HG02970 (cell line): Measurements from ENCODE around the gene GALNS.

Experiments
- ATAC-seq: cut with Tn5 transposase; IDR thresholded peaks from one replicate; pipeline ENCODE4 v1.9.1; 2021; ENCODE audit warnings: mild to moderate bottlenecking, moderate library complexity, moderate number of reproducible peaks; ENCODE audit not compliant: unreplicated experiment, low FRiP score

GALNS gene

DNA sequence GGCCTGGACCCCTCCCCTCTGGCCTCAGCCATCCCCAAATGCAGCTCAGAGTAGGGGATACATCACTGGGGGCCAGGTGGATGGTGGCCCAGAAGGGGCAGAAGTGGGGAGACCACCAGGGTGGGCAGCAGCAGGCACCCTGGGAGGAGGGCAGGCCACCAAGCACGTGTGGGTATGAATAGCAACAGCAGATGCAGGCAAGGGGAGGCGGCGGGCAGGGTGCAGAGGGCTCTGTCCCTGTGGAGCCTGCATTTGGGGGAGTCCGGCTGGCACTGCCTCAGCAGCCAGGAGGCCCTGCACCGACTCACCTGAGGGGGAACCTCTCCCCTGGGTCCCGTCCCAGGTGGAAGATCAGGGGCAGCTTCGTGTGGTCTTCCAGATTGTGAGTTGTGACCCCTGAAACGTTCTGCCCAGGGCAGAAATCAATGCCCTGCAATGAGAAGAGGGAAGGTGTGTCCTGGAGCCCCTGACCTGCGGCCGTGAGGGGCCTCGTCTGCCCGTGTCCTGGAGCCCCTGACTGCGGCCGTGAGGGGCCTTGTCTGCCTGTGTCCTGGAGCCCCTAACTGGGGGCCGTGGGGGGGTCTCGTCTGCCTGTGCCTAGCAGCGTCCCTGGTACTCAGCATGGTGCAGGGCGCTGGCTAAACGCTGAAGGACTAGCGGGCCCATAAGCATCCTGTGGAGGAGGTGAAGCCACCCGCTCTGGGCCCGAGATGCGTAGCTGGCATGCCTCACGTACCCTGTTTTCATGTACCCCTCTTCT, 34.3 kb downstream of the GALNS start:
- no peak for ATAC-seq

DNA sequence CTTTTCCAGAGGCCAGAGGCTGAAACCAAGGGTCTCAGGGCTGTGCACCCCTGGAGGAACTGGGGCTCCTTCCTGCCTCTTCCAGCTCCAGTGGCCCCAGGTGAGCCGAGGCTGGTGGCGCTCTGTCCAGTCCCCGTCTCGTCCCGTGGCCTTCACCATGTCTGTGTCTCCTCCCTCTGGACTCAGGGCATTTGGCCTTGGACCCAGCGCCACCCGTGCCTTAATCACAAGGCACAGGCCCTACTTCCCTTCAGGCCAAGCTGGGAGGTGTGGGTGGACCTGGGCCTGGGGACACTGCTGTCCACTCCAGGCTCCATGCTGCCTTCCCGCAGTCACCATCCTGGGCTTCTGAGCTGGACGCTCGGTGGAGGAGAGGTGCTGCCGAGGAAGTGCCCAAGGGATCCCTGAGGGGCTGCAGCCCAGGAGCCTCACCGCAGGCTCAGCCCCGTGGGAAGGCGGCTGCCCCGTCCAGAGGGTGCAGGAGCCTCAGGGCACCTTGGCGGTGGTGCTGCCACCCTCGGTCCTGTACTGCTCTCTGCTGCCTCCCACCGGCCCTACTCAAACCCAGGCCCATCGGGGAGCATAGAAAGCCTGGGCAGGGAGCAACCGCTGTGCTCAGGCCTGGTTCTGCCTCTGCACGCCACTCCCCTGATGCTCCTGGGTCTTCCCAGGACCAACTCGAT, 35.4 kb downstream of the GALNS start:
- ATAC-seq, result no peak

DNA sequence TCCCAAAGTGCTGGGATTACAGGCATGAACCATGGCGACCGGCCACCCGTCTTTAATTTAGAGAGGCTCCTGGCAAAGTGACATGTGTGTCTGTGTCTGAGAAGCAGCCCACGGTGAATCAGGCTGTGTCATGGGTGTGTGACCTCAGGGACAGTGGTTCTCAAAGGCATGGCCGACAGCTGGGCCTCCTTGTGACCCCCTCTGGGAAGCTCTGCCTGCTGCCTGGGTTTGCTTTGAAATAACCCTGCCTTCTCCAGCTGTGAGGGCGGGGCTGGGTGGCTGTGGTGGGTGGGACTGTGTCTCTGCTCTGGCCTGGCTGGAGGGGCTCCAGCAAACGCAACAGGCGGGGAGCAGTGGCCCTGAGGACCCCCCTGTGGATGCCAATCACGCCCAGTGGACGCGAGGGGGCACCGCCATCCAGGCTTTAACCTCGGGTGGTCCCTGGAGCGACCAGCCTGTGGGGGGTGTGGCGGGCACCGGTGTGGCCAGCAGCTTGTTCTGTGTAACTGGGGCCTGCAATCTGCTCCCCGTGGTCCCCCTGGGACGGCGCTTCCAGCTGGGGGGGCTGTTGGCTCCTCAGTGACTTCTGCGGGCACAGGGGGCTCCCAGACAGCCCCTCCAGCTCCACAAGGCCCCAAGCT, 36.2 kb downstream of the GALNS start:
- ATAC-seq, result no peak

DNA sequence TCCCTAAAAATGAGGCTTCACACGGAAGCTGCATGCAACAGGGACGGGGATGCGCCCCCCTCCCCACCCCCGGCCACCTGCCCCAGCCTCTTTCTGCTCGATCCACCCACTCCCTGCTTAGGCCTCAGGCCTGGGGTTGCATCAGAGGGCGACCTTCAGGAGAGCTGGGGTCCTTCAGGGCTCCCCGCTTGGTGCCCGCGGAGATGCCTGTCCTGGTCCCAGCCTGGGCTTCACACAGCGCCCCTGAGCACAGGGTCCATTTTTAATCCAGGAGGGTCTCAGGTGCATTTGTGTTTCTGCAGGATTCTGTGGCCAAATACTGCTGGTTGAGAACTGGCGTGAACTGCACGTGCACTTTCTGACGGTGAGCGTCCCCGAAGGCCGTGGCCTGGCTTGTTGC, 37.6 kb downstream of the GALNS start:
- no peak for ATAC-seq

DNA sequence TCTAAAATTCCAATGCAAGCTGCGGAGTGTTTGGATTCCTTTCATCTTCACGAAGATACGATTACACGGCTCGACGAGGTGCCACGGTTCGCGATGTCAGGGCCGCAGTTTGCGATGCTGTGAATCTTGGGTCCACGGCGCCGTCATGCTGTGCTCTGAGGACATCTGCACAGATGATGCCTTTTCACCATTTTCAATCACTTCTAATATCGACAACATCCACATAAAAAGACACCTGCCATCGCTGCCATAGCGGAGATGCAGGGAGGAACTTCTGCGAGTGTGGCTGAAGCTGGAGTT, 38.2 kb downstream of the GALNS start:
- no peak for ATAC-seq

DNA sequence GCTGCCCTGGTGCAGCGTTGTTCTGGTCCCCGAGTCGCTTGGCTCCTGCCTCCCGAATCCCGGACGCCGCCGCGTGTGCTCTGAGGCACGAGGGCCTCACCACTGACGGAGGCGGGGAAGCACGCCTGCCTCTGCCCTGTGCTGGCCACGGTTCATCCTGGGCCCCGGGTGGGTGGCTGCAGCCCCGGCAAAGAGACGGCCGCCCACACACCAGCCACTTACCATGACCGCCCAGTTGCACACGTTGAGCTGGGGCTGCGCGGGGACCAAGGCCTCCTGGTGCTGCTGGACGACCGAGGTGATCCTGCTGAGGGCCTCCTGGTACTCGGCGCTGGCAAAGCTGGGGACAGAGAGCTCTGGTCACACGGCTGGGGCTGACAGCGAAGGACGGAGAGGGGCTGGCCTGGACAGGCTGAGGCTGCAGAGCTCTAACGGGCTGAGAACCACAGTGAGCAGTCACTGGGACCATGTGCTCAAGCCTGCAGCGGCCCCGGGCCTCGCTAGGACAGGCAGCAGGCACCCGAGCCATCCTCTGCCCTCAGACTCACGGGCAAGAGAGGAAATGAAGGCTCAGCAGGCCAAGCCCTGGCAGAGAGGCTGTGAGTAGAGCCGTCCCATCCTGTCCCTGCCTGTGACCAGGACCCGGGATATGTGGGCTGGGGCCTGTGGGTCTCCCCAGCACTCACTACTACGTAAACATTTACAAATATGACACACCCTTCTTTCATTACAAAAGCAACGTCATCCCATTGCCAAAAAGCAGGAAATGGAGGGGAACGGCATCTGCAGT, 38.8 kb downstream of the GALNS start:
- no peak for ATAC-seq

DNA sequence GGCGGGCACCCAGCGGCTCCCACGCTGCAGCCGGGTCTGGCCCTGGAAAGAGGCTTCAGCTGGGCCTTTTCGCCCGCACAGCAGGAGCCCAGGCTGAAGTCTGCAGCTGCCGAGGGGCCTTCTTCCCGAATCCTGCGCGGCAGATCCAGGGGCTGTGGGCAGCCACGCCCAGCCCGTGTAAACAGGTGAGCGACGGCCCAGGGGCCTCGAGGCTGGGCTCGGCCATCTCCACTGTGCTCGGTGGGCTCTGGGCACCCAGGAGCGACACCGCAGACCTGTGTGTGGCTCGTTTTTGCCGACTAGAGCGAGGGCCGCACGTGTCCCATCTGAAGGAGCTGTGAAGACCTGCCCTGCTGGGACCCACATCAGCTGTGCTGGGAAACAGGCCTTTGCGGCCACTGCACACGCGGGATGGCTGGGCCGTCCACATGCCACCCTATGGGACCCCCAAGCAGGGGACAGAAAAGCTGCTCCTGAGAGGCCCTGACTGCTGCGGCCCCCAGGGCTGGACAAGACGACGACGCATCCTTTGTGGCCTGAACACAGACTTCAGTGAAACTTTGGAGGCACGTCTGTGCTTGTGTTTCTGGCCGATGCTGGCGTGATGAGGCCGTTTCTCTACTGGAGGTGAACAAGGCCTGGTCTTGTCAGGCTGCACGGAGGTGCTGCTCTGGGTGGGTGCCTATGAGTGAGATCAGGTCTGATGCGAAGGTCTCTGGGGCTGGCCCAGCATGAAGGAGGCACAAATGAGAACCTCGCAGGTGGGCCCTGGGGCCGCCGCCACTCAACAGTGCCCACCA, 39.8 kb downstream of the GALNS start:
- no peak for ATAC-seq

DNA sequence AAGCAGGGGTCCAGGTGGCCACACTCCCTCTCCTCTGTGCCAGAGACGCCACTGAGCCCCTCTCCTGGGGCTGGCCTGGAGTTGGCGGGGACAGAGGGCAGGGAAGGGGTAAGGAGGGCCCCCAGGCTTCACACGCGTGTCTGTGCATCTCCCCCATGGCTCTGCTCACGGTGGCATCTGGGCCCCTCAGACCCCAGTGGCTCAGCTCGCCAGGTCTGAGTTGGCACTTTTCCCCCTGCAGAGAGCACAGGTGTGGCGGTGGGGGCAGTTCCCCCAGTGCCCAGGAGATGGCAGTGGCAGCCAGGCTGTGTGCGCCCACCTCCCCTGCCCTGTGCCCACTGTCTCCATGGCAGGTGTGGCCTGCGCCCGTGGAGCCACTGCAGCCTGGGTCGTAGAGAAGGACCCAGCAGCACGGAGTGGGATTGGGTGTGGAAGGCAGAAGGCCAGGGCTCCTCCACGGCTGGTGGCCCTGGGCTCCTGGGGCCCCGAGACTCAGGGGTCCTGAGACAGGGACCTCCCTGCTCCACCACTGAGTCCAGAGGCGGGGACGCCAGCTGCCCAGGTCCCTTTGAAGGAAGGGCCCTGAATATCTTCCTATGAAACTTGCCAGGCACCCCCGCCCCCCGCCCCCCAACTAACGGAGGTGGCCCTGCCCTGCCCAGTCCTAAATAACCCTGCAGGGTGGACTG, 40.7 kb downstream of the GALNS start:
- ATAC-seq, result no peak

DNA sequence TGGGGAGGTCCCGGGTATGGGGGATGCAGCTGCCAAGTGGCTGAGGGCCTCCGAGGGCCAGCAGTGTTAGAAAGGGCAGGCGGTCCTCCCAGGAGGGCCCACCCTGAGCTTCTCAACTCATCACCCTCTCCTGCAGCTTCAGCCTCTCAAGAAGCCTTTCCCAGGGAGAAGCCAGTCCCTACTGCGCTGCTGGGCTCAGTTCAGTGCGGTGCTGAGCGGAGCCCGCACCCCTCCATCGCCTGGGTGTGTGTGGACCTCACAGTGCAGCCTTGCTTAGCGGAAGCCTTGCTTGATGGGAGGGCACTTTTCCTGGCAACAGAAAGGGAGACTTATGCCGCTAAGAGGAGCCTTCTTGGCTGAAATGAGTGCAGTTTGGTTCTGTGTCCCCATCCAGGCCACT, 41.5 kb downstream of the GALNS start:
- ATAC-seq, result no peak

DNA sequence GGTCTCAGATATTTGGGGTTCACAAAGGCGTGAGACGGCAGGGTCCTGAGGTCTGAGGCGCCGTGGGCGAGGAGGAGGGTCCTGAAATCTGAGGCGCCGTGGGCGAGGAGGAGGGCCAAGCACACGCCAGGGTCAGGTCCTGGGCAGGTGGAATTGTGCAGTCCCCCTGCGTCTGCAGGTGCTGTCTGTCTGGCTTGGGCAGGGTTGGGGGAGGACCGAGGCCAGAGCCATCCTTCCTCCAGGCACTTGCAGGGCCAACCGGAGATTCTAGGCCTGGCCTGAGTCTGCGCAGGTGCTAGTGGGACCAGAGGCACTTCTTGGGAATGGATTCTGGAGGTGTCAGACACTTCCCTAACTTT, 42.6 kb downstream of the GALNS start:
- ATAC-seq, result no peak

DNA sequence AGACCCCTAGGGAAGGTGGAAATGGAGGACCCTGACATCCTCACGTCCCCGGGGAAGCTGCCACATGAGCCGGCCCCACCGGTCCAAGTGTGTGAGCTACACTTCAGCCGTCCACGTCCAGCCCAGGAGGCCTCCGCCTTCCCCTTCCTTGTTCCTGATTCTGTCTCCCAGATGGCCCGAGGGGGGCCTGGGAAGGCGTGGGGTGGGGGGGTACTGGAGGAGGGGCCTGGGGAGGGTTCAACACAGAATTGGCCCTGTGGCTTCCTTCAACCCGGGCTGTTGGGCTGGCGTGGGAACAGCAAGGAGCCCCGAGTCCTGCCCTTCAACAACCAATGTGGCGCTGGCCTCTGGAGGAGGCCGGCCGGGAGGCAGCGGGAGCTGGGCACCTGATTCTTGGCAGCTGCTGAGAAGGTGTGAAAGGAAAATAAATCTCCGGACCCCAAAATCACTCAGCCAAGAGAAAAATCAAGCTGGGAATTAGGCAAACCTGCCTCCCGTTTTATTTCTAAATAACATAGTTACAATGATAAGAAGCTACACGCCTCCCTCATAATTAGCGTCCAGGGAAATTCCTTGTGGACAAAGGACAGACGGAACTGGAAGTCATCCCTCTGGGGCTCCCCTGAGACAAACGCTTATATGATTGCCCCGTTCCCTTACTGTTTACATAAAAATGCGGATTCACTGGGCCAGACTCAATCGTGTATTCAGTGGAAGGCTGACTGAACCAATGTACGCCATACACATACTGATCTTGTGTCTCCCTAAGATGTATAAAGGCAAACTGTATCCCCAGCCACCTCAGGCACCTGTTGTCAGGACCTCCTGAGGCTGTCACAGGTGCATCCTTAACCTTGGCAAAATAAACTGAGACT, 43.2 kb downstream of the GALNS start:
- no peak for ATAC-seq

DNA sequence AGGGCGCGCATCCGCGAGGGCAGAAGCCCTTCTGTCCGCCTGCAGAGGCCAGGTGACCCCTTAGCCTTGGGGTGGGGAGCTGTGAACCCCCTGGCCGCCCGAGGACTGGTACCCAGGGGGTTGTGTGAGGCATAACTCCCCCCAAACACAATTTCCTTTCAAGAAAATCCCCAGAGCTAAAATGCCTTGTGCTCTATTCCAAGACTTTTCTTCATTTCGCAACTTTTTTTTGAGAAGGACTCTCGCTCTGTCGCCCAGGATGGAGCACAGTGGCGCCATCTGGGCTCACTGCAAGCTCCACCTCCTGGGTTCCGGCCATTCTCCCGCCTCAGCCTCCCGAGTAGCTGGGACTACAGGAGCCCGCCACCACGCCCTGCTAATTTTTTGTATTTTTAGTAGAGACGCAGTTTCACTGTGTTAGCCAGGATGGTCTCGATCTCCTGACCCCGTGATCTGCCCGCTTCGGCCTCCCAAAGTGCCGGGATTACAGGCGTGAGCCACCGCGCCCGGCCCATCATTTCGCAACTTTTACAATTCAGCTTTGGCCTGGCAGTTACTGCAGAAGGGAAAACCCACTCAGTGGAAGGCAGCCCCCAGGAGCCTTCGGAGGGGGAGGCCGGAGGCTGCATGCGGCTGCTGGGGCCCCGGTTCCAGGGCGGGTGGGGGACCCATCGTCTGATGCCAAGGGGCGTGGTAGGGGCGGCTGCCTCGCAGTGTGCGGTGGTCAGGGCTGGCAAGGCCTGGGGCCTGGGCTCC, 44.1 kb downstream of the GALNS start:
- ATAC-seq, result no peak

DNA sequence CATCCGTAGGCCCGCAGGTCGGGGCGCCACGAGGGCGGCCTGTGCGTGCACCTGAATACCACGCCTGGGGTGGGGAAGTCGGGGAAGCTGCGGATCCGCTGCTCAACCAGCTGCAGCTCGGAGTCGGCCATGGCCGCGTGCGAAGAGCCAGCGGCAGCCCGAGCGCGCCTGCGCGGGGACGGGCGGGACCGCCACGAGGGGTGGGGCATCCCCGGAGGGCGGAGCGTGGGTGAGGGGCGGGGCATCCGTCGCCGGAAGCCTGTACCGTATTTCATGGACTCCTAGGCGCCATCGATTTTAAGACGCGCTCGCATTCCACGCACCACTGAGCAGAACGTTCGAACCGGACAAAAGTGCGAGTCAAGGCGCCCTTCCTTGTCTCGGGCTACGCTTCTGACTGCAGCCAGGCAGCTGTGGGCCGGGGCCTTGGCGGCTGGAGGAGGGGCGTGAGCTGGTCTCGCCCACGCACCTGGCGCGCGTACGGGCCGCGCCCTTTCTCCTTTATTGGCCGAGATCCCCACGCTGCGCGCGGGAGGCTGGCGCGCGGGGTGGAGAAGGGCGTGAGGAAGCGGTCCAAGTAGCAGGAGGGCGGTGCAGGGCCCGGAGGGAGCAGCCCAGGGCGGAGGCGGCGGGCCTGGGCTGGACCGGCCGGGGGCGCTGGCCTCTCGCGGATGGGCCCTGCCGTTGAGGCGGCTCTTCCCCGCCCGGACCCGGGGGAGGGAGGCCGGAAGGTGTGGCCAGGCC, 44.8 kb downstream of the GALNS start, which contains the start of gene APRT:
Gene APRT (minus strand): TSS at position 160 of the 744 bp plus-strand sequence. CDS start 29 bp downstream, at position 131.
- peak; percentile 68 for ATAC-seq

DNA sequence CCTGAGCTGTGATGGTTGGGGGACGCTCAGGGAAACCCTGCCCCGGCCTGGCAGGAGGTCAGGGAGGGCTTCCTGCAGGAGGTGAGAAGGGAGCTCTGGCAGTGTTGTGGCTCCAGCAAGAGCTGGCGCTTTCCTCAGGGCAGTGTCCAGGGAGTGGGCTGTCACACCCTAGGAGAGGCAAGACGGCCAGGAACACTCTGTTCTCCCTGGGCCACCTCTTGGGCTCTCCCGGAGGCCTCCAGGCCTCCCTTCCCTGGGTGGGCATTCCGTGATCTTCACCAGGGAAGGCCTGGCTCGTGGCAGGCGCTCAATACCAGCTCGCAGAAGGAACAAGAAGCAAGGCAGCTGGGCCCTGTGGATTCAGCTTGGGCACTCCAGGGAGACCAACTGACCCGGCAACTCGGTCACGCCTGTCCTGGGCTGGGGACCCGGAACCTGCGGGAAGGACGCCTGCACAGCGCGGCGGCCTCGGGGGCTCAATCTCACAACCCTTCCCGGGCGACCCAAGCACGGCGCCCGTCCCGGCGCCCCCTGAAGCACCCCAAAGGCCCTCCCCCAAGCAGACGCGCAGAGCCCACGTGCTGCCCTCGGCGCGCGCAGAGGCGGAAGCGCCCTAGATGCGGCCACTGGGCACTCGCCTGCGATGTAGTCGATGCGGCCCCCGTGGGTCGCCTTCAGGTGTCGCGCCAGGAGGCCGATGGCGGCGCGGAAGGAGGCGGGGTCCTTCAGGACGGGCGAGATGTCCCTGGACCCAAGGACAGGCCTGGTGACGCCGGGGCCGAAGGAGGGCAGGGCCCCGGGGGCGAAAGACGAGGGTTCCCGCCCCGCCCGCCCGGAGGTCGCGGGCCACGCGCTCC, 45.6 kb downstream of the GALNS start:
- ATAC-seq, result peak; percentile 39

DNA sequence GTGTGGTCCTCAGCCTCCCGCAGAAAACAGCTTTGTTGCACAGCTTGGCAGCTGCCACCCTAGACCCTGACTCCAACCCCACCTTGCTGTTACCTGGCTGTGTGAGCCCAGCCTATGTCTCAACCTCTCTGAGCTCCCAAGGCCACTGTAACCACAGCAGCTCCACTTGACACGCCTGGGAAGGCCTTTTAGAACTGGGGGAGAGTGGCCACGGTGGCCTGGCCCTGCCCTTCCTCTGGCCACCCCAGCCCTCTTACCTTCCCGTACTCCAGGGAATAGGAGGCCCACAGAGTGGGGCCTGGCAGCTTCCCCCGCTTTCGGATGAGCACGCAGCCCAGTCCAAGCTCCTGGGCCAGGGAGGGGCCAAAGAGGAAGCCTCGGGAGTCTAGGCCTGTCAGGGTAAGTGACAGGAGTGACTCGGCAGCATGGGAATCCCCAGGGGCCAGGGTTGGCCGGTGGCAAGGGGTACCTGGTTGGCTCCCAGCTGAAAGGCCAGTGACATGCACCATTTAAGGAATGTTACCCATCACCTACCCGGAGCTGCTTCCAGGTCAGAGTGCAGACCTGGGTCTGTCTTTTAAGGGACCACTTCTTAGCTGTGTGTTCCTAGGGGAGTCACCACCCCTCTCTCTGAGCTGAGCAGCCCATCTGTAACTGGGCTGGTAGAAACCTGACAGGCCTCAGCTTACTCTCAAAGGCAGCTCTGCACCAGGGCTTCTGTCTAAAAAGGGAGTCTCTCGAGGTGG, 46.4 kb downstream of the GALNS start:
- no peak for ATAC-seq

DNA sequence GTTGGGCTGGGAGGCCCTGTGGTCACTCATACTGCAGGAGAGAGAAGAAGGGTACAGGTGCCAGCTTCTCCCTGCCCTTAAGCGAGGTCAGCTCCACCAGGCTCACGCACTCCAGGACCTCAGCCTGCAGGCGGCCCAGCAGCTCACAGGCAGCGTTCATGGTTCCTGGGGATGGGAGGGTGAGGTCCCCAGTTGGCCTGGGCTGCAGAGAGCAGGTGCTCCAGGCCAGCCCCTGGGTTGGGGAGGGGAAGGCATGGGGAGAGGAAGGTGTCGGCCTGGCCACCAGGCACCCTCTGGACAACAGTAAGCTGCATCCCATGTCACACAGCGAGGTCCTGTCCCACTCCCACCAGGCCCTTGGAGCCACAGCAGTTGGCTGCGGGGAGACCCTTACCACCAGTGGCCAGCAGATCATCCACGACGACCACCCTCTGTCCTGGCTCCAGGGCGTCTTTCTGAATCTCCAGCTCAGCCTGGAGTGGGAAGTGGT, 47.0 kb downstream of the GALNS start:
- no peak for ATAC-seq
